ENCODE measurements around the gene TSPAN10. TPM values are rescaled to one million over a fixed set of nuclear protein-coding genes. Genes with fewer than 3 reads are reported as not detected.

The TSPAN10 gene
- total and polyA plus RNA-seq, 9 of the 15 experiments (the other 6 are each of a cell fraction or from before 2014, with no cell fraction given) = 0.05 to 0.31 (median 0.13) TPM; not detected in 1

DNA sequence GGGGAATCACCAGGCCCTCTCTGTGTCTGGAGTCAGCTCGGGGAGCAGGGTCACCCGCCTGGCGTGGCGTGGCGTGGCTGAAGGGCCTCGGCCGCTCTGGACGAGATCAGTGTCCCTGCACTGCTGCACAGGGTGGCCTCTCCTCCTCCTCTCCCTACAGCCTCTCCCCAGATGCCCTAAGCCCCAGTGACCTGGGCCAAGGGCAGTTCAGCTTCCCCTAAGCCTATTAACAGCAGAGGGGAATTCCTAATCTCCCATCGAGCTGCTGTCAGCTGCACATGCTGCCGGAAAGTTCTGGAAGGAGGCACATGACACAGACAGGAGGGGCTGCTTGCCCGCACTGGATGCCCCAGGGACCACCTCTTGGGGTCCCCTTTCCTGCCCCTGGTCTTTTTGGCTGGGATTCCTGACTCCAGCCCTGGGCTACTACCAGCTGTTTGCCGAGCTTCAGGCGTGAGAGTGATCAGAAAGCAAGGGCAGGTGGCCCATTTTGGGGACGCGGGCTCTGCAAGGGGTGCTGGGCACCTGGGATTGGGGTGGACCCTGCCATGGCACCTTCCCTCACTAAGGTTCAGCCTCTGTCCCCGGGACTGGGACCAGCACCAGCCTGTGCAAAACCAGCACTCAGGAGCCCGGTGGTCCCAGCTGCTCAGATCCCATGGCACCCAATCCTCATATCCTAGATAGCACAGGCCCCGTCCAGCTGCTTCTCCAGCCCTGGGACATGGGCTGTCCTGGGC lies 18.6 kb downstream of the TSPAN10 start (continued):
- TF ChIP-seq NFATC3 (IDR thresholded peaks at IDR 0.05) = no peak
- TF ChIP-seq ZNF174 (CRISPR knock-in tag; IDR thresholded peaks at IDR 0.05) = no peak
- no peak for TF ChIP-seq ZNF165 (CRISPR knock-in tag; IDR thresholded peaks at IDR 0.05; ENCODE audit: borderline replicate concordance)
- no peak for TF ChIP-seq ZNF77 (CRISPR knock-in tag; IDR thresholded peaks at IDR 0.05)
- no peak for TF ChIP-seq ZNF583 (CRISPR knock-in tag; IDR thresholded peaks at IDR 0.05)
- TF ChIP-seq, protein P1, sequence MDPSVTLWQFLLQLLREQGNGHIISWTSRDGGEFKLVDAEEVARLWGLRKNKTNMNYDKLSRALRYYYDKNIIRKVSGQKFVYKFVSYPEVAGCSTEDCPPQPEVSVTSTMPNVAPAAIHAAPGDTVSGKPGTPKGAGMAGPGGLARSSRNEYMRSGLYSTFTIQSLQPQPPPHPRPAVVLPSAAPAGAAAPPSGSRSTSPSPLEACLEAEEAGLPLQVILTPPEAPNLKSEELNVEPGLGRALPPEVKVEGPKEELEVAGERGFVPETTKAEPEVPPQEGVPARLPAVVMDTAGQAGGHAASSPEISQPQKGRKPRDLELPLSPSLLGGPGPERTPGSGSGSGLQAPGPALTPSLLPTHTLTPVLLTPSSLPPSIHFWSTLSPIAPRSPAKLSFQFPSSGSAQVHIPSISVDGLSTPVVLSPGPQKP (CRISPR knock-in tag; IDR thresholded peaks at IDR 0.05) = no peak
- no peak for TF ChIP-seq SIX5 (IDR thresholded peaks at IDR 0.05; ENCODE audit: borderline replicate concordance in 1 of 2, insufficient read depth in 1 of 2, low read depth in 1 of 2, low read length in 2 of 2)
- no peak for TF ChIP-seq CHD4 (IDR thresholded peaks at IDR 0.05; ENCODE audit: insufficient read depth, insufficient replicate concordance, low read depth, low read length, poor library complexity, severe bottlenecking)
- TF ChIP-seq NRF1 (conservative IDR thresholded peaks at IDR 0.05 in 1 of 2, IDR thresholded peaks at IDR 0.05 in 1 of 2) = no peak
- TF ChIP-seq, protein P2, sequence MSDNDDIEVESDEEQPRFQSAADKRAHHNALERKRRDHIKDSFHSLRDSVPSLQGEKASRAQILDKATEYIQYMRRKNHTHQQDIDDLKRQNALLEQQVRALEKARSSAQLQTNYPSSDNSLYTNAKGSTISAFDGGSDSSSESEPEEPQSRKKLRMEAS (CRISPR knock-in tag; IDR thresholded peaks at IDR 0.05) = no peak
- TF ChIP-seq FOXP1 (CRISPR knock-in tag; IDR thresholded peaks at IDR 0.05) = no peak
- TF ChIP-seq, protein P3, sequence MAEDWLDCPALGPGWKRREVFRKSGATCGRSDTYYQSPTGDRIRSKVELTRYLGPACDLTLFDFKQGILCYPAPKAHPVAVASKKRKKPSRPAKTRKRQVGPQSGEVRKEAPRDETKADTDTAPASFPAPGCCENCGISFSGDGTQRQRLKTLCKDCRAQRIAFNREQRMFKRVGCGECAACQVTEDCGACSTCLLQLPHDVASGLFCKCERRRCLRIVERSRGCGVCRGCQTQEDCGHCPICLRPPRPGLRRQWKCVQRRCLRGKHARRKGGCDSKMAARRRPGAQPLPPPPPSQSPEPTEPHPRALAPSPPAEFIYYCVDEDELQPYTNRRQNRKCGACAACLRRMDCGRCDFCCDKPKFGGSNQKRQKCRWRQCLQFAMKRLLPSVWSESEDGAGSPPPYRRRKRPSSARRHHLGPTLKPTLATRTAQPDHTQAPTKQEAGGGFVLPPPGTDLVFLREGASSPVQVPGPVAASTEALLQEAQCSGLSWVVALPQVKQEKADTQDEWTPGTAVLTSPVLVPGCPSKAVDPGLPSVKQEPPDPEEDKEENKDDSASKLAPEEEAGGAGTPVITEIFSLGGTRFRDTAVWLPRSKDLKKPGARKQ (CRISPR knock-in tag; IDR thresholded peaks at IDR 0.05) = no peak
